ENCODE data around the gene EPM2AIP1. TPM values are rescaled to one million over a fixed set of nuclear protein-coding genes. Genes with fewer than 3 reads are reported as not detected.
"Not testable (repeated sequence)": the region's sequence is repeated elsewhere in the genome, so short reads cannot be mapped to it uniquely, and the experiment has no call there.

Gene EPM2AIP1
- polyA plus RNA-seq (ENCODE audit: insufficient read length) = 69.5 TPM
- long read RNA-seq, donor 1, full-length matches to known transcripts = 145 of 145 reads
- long read RNA-seq, donor 1, partial matches to known transcripts = 0 of 145 reads
- long read RNA-seq, donor 1, other reads (novel, unspliced or antisense) = 0 of 145 reads
- long read RNA-seq, donor 2, full-length matches to known transcripts = 183 of 183 reads
- long read RNA-seq, donor 2, partial matches to known transcripts = 0 of 183 reads
- long read RNA-seq, donor 2, other reads (novel, unspliced or antisense) = 0 of 183 reads
- long read RNA-seq, donor 3, full-length matches to known transcripts = 138 of 138 reads
- long read RNA-seq, donor 3, partial matches to known transcripts = 0 of 138 reads
- long read RNA-seq, donor 3, other reads (novel, unspliced or antisense) = 0 of 138 reads
- long read RNA-seq, donor 4, full-length matches to known transcripts = 17 of 17 reads
- long read RNA-seq, donor 4, partial matches to known transcripts = 0 of 17 reads
- long read RNA-seq, donor 4, other reads (novel, unspliced or antisense) = 0 of 17 reads
- long read RNA-seq, donor 5, full-length matches to known transcripts = 159 of 159 reads
- long read RNA-seq, donor 5, partial matches to known transcripts = 0 of 159 reads
- long read RNA-seq, donor 5, other reads (novel, unspliced or antisense) = 0 of 159 reads
- long read RNA-seq, donor 6, full-length matches to known transcripts = 128 of 128 reads
- long read RNA-seq, donor 6, partial matches to known transcripts = 0 of 128 reads
- long read RNA-seq, donor 6, other reads (novel, unspliced or antisense) = 0 of 128 reads
- long read RNA-seq, donor 7, full-length matches to known transcripts = 204 of 204 reads
- long read RNA-seq, donor 7, partial matches to known transcripts = 0 of 204 reads
- long read RNA-seq, donor 7, other reads (novel, unspliced or antisense) = 0 of 204 reads
- long read RNA-seq, donor 8, full-length matches to known transcripts = 67 of 67 reads
- long read RNA-seq, donor 8, partial matches to known transcripts = 0 of 67 reads
- long read RNA-seq, donor 8, other reads (novel, unspliced or antisense) = 0 of 67 reads

- no peak for DNase-seq
These were observed at the start of gene EPM2AIP1 for GRCh38 chr3:36992806-36993325. TSS of gene EPM2AIP1 (minus strand) at chr3:36993131. CDS start at chr3:36993077, 54 bp downstream.

GRCh38 chr3:37042712-37043111, 49.8 kb upstream of the EPM2AIP1 start:
- DNase-seq = not testable (repeated sequence)

- no peak for DNase-seq
These were observed 48.7 kb upstream of the EPM2AIP1 start for GRCh38 chr3:37041546-37042195.

GRCh38 chr3:37040231-37040630, 47.3 kb upstream of the EPM2AIP1 start:
- no peak for DNase-seq

- no peak for DNase-seq
These were observed 46.4 kb upstream of the EPM2AIP1 start for GRCh38 chr3:37039161-37039846.

- no peak for DNase-seq
These were observed 44.4 kb upstream of the EPM2AIP1 start for GRCh38 chr3:37037352-37037751.

- DNase-seq = no peak
These were observed 40.0 kb upstream of the EPM2AIP1 start for GRCh38 chr3:37032961-37033360.

- DNase-seq = no peak
These were observed 38.3 kb upstream of the EPM2AIP1 start for GRCh38 chr3:37031096-37031682.

- DNase-seq = no peak
These were observed 37.7 kb upstream of the EPM2AIP1 start for GRCh38 chr3:37030588-37030987.

- DNase-seq = no peak
These were observed 36.7 kb upstream of the EPM2AIP1 start for GRCh38 chr3:37029516-37030163.

GRCh38 chr3:37029111-37029510, 36.2 kb upstream of the EPM2AIP1 start:
- DNase-seq = no peak

GRCh38 chr3:37028329-37028728, 35.4 kb upstream of the EPM2AIP1 start:
- DNase-seq = peak; percentile 6

- no peak for DNase-seq
These were observed 33.9 kb upstream of the EPM2AIP1 start for GRCh38 chr3:37026851-37027250.

GRCh38 chr3:37025561-37026335, 32.8 kb upstream of the EPM2AIP1 start:
- DNase-seq = no peak

- DNase-seq = no peak
These were observed 32.0 kb upstream of the EPM2AIP1 start for GRCh38 chr3:37024820-37025405.

GRCh38 chr3:37024092-37024491, 31.2 kb upstream of the EPM2AIP1 start:
- DNase-seq = no peak

GRCh38 chr3:37017683-37018082, 24.8 kb upstream of the EPM2AIP1 start:
- DNase-seq = no peak

GRCh38 chr3:37016903-37017302, 24.0 kb upstream of the EPM2AIP1 start:
- no peak for DNase-seq

GRCh38 chr3:37015642-37016041, 22.7 kb upstream of the EPM2AIP1 start:
- DNase-seq = no peak
